GM23338 (cell line): Measurements from ENCODE around the gene MAP2K1.
"Not testable (repeated sequence)": the region's sequence is repeated elsewhere in the genome, so short reads cannot be mapped to it uniquely, and the experiment has no call there.

Source experiments
- CTCF ChIP-seq, 2 experiments: fragments of 200-600 bp in 1 of 2; sonication (generic) in 1 of 2; conservative IDR thresholded peaks; 2 replicates each; pipeline versions ENCODE4 v1.5.1 to v1.6.1; 2016 to 2017; ENCODE audit warnings: antibody characterized with exemption in 2 of 2, low read depth in 2 of 2, mild to moderate bottlenecking in 2 of 2, moderate library complexity in 1 of 2
- NANOG ChIP-seq: IDR thresholded peaks from 2 replicates; pipeline ENCODE4 v1.6.1; 2016; ENCODE audit warnings: antibody characterized with exemption, borderline replicate concordance

GRCh38 chr15:66503041-66503648, 116.4 kb downstream of the MAP2K1 start:
- TF ChIP-seq NANOG; CTCF (conservative IDR thresholded peaks at IDR 0.05; ENCODE audit: low read depth in 2 of 2): not testable (repeated sequence)
